GM19324 (cell line): Measurements from ENCODE around the gene CARD8.

Experiments
- ATAC-seq: cut with Tn5 transposase; IDR thresholded peaks from one replicate; pipeline ENCODE4 v1.9.1; 2021; ENCODE audit warnings: mild to moderate bottlenecking, moderate library complexity; ENCODE audit not compliant: unreplicated experiment, low FRiP score

CARD8 gene

DNA sequence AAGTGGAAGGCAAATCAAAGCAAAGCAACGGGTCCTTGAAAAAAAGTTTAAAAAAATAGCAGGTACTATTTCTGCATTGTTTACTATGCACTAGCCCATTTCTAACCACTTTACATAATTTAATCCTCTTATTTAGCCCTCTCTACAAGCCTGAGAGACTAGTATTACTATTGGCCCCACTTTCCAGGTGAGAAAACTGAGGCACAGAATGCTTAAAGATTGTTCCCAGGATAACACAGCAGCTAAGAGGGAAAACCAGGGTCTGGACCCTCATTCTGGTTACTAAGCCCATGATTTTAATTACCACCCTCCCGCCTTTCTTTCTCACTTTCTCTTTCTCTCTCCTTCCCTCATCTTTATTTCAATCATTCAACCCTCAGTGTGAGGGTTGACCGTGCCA, 79.5 kb downstream of the CARD8 start:
- ATAC-seq, result no peak

DNA sequence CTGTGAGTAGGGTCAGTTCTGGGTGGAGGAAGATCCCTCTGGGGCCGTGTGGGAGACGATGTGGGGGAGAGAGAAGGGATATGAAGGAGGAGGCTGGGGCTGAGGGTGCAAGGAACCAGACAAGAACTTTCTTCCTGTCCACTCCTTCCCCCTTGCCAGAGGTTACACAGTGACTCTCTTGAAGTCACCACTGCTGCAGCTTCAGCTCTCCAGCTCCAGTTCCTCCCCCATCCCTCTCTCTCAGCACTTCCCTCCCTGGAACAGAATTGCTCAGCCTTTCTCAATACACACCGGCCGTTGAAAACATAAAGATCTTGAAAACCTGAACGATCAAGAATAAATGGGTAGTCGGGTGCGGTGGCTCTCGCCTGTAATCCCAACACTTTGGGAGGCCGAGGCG, 80.1 kb downstream of the CARD8 start:
- ATAC-seq, result no peak

DNA sequence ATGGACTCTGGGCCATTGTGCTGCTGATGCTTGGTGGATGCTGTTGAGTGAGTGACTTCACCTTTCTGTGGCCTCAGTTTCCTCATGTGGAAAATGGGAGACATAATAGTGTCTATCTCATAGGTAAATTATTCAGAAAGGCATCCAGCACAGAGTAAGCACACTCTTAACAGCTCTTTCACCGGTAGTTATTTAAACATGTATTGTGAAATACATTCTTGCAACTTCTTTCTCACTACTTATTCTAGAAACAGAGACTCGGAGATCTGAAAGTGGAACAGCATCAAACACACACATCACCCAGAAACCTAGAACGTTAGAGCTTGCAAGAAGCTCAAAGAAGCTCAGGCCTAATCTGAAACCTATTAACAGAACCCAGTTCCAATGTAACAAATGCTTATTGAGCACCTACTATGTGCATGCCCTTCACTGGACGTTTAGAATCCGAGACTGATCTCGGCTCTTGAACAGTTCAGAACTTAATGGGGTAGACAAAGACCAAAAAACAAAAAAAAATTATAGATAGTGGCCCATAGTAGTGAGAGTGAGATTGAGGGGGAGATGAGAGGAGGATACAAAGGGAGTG, 81.2 kb downstream of the CARD8 start:
- ATAC-seq, result no peak

DNA sequence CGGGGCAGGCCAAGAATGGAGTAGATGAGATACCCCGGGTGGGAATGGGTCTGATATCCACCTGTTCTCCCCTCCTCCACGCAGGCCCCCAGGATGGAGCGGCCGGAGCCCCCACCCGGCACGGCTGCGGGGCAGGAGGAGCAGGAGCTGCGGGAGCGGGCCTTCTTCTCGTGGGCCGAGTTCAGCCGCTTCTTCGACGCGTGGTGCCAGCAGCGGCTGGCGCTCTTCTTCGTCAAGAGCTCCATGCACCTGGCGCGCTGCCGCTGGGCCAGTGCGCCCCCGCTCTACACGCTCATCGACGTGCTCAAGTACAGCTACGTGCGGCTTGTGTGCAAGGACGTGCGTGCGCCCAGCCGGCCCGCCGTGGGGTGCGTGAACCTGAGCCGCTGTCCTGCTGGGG, 84.0 kb downstream of the CARD8 start:
- no peak for ATAC-seq

- no peak for ATAC-seq
These were observed 84.8 kb downstream of the CARD8 start for GRCh38 chr19:48170817-48171347.

DNA sequence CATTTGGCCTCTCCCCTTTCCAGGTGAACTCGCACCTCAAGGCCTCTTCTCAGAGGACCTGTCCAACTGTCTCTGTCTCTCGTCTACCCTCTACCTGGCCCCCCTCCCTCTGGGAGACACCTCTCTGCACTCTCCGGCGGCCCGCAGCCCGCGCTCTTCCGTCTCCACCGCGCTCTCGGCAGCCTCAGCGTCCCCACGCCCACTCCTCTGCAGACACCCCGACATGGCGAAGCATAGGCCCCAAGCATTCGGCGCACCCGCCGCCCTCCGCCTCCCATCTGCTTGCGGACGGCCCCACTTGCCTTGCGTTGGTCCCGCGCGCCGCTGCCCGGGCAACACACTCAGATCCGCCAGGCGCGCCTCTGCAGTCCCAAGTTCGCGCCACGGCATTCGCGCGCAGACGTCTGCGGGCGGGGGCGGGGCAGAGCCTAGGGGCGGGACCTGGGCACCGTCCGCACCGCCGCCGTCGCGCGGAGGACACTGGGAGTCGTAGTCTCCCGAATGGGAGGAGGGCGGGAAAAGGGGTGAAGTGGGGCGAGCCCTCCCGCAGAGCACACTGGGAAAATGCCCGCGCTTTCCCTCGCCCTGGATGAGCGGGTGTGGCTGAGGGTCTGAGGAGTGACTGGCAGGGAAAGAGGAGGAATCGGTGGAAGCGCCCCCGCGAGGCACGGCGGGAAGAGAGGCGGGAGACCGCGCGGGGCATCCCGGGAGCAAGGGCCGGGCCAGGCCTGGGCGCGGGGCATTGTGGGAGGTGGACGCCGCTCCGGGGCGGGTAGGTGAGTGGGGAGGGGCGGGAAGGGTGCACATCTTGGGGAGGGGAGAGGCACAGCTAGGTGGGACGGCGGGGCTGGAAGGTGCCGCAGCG, 85.5 kb downstream of the CARD8 start, which contains the start of the genes LIG1 and ZSWIM9:
Gene LIG1, minus strand, starts transcription at position 406 of the 865 bp plus-strand sequence. CDS start 4,778 bp downstream, outside the sequence.
Gene ZSWIM9, plus strand, starts transcription at position 742 of the 865 bp plus-strand sequence. CDS start 1,123 bp downstream, outside the sequence.
- ATAC-seq, result peak; percentile 83

- peak; percentile 10 for ATAC-seq
These were observed 86.2 kb downstream of the CARD8 start for GRCh38 chr19:48169578-48169938.

DNA sequence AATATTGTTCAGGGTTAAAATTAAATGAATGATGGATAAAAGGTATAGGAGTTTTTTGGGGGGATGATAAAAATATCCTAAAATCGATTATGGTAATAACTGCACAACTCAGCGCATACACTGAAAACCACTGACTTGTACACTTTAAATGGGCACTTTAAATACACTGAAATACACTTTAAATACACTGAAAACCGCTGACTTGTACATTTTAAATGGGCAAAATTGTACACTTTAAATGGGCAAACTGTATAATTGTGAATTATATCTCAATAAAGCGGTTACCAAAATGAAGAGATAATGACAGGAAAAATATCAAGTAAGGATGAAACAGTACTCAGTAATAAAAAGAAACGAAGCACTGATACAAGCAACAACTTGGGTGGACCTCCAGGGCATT, 87.0 kb downstream of the CARD8 start:
- ATAC-seq, result no peak

GRCh38 chr19:48158210-48158790, 97.4 kb downstream of the CARD8 start:
- no peak for ATAC-seq
